Peyer's patch (tissue), 4 donors: ENCODE results near the gene CUEDC2. TPM values are rescaled to one million over a fixed set of nuclear protein-coding genes. Genes with fewer than 3 reads are reported as not detected.

Experiments
- DNase-seq, 3 donors: peaks; one replicate each; pipeline ENCODE4 v3.0.0-alpha.2; 2017 to 2019
- H3K27ac ChIP-seq, 4 donors: fragments of 200-600 bp; sonication (generic); one replicate each; pipeline ENCODE4 v1.5.1; 2016 to 2019
- H3K27me3 ChIP-seq, 2 donors: fragments of 200-600 bp; sonication (generic); one replicate each; pipeline ENCODE4 v1.5.1; 2019
- H3K36me3 ChIP-seq, 3 donors: fragments of 200-600 bp; sonication (generic); one replicate each; pipeline ENCODE4 v1.5.1; 2016 to 2019
- H3K4me1 ChIP-seq, 4 donors: fragments of 200-600 bp; sonication (generic); one replicate each; pipeline ENCODE4 v1.5.1; 2016 to 2019
- H3K4me3 ChIP-seq, 4 donors: fragments of 200-600 bp; sonication (generic); 1 replicate in 3 of 4; 2 replicates in 1 of 4; pipeline ENCODE4 v1.5.1; 2016 to 2019; ENCODE audit warnings: mild to moderate bottlenecking in 1 of 4
- H3K9me3 ChIP-seq, 4 donors: fragments of 200-600 bp; sonication (generic); one replicate each; pipeline ENCODE4 v1.5.1; 2016 to 2019; ENCODE audit warnings: mild to moderate bottlenecking in 1 of 4
- POLR2A ChIP-seq, 2 donors: fragments of 450-650 bp; IDR thresholded peaks; one replicate each; pipeline ENCODE4 v1.5.1; 2017; ENCODE audit warnings: antibody characterized with exemption in 2 of 2, mild to moderate bottlenecking in 2 of 2, moderate library complexity in 2 of 2
- total RNA-seq, 4 donors: library from RNA; depleted of rRNA; stranded (reverse); fragments of >200 nt; gene quantifications; one replicate each; pipeline ENCODE4 v1.1.0, GENCODE V29; 2016
- TF ChIP-seq, protein P1 (sequence below), 6 experiments: fragments of 450-650 bp in 4 of 6; fragments of 200-600 bp in 2 of 6; sonication (generic) in 1 of 6; IDR thresholded peaks; one replicate each; pipeline ENCODE4 v1.5.1; 2017 to 2019; ENCODE audit warnings: antibody characterized with exemption in 6 of 6, mild to moderate bottlenecking in 3 of 6, moderate library complexity in 1 of 6

The CUEDC2 gene
- total RNA-seq, 4 donors from 2014 or later = 8.9 to 56.9 (median 29.3) TPM

GRCh38 chr10:102413806-102414561 lies 18.4 kb downstream of the CUEDC2 start:
- Histone ChIP-seq H3K27me3 (peaks cover 0 to 14% of the 10 kb centered on the region in 2 donors), H3K9me3 (no peaks in the 10 kb centered on the region), H3K27ac (no peak overlapping the region), H3K4me3 (no peak overlapping the region), H3K4me1 (peaks cover 0 to 22% (median 9%) of the 10 kb centered on the region in 4 donors), H3K36me3 (no peaks in the 10 kb centered on the region)
- no peak for TF ChIP-seq POLR2A (IDR thresholded peaks at IDR 0.05)
- TF ChIP-seq, protein P1, sequence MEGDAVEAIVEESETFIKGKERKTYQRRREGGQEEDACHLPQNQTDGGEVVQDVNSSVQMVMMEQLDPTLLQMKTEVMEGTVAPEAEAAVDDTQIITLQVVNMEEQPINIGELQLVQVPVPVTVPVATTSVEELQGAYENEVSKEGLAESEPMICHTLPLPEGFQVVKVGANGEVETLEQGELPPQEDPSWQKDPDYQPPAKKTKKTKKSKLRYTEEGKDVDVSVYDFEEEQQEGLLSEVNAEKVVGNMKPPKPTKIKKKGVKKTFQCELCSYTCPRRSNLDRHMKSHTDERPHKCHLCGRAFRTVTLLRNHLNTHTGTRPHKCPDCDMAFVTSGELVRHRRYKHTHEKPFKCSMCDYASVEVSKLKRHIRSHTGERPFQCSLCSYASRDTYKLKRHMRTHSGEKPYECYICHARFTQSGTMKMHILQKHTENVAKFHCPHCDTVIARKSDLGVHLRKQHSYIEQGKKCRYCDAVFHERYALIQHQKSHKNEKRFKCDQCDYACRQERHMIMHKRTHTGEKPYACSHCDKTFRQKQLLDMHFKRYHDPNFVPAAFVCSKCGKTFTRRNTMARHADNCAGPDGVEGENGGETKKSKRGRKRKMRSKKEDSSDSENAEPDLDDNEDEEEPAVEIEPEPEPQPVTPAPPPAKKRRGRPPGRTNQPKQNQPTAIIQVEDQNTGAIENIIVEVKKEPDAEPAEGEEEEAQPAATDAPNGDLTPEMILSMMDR (IDR thresholded peaks at IDR 0.05) = no peak
- no peak for DNase-seq

- peaks cover 0 to 25% (median 11%) of the 10 kb centered on the region in 4 donors for H3K4me1 ChIP-seq
- TF ChIP-seq POLR2A (IDR thresholded peaks at IDR 0.05) = no peak
- TF ChIP-seq, protein P1 (IDR thresholded peaks at IDR 0.05) = no peak
These were observed 19.2 kb downstream of the CUEDC2 start for GRCh38 chr10:102413053-102413705.

GRCh38 chr10:102412293-102412692 lies 20.1 kb downstream of the CUEDC2 start:
- DNase-seq = no peak
- TF ChIP-seq POLR2A (IDR thresholded peaks at IDR 0.05) = no peak
- TF ChIP-seq, protein P1 (IDR thresholded peaks at IDR 0.05) = no peak
- H3K27ac ChIP-seq = no peak overlapping the region
- H3K27me3 ChIP-seq = peaks cover 0 to 9% of the 10 kb centered on the region in 2 donors
- no peaks in the 10 kb centered on the region for H3K36me3 ChIP-seq
- H3K4me3 ChIP-seq = no peak overlapping the region
- H3K9me3 ChIP-seq = no peaks in the 10 kb centered on the region
- peaks cover 0 to 28% (median 11%) of the 10 kb centered on the region in 4 donors for H3K4me1 ChIP-seq

More at GRCh38 chr10:102413053-102413705, 19.2 kb downstream of the CUEDC2 start:
- DNase-seq = no peak
- Histone ChIP-seq H3K4me3 (no peak overlapping the region), H3K36me3 (no peaks in the 10 kb centered on the region), H3K9me3 (no peaks in the 10 kb centered on the region), H3K27me3 (peaks cover 0 to 9% of the 10 kb centered on the region in 2 donors), H3K27ac (no peak overlapping the region)

- no peaks in the 10 kb centered on the region for H3K9me3 ChIP-seq
- no peaks in the 10 kb centered on the region for H3K36me3 ChIP-seq
- H3K4me3 ChIP-seq = no peak overlapping the region
- no peak for TF ChIP-seq POLR2A (IDR thresholded peaks at IDR 0.05)
- TF ChIP-seq, protein P1 (IDR thresholded peaks at IDR 0.05) = no peak
- H3K27me3 ChIP-seq = peaks cover 0 to 9% of the 10 kb centered on the region in 2 donors
- DNase-seq = no peak
- H3K4me1 ChIP-seq = peaks cover 0 to 28% (median 11%) of the 10 kb centered on the region in 4 donors
- H3K27ac ChIP-seq = no peak overlapping the region
These were observed 20.8 kb downstream of the CUEDC2 start for GRCh38 chr10:102411341-102412255.

DNA sequence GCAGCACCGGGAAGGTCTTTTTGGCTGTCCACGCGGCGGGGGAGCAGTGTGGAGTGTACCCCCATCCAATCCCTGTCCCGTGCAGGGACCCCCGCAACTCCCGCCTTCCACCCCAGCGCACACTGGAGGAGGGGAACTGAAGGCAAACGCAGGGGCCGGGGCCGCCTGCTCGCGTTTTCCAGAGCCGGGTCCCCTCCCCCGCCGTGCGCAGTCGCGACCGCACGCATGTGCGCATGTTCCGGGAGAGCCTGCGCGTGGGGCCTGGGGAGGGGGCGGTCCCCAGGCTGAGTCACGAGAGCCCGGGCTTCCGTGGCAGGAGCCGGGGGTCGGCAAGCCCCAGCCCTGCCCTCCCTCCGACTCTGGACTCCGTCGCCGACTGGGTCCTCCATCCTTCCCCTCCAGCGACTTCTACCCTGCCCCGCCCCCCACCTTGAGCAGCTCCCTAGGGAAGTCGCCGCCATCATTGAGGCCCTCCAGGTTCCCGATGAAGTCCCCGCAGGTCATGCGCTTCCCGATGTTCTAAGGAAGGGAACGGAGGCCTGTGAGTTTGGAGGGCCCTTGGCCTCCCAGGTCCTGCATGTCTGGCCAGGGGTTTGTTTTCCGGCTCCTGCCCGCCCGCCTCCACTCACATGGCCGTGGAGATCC lies 21.8 kb downstream of the CUEDC2 start:
- H3K9me3 ChIP-seq = no peaks in the 10 kb centered on the region
- peak overlapping the region; percentile 0 to 56 (median 40) for H3K4me3 ChIP-seq
- DNase-seq = no peak
- H3K4me1 ChIP-seq = peaks cover 0 to 28% (median 11%) of the 10 kb centered on the region in 4 donors
- TF ChIP-seq, protein P1 (IDR thresholded peaks at IDR 0.05) = no peak
- H3K27me3 ChIP-seq = peaks cover 0 to 9% of the 10 kb centered on the region in 2 donors
- no peaks in the 10 kb centered on the region for H3K36me3 ChIP-seq
- peak overlapping the region in 3 of 4 donors; percentile 17 to 77 (median 55) for H3K27ac ChIP-seq
